GM13977 (cell line): Measurements from ENCODE around the gene HS6ST3.

ENCODE experiments used
- DNase-seq: peaks from one replicate; pipeline ENCODE4 v3.0.0; 2012; ENCODE audit warnings: low spot score
- in situ Hi-C: fragments of 300-500 bp; cut with MboI; formaldehyde crosslinking; loops from one replicate; pipeline ENCODE4 v1.12.0; 2022; ENCODE audit warnings: low sequenced_read_pairs, low pct_unique_long_range_greater_than_20kb, mixed read lengths, inconsistent platforms; ENCODE audit not compliant: unreplicated experiment
- TF ChIP-seq, protein P1 (sequence below): IDR thresholded peaks from 2 replicates; pipeline ENCODE4 v1.5.1; 2012; ENCODE audit warnings: mild to moderate bottlenecking, control low read depth; ENCODE audit not compliant: insufficient read depth; ENCODE audit errors: extremely low read depth, missing control alignments

The HS6ST3 gene

DNA sequence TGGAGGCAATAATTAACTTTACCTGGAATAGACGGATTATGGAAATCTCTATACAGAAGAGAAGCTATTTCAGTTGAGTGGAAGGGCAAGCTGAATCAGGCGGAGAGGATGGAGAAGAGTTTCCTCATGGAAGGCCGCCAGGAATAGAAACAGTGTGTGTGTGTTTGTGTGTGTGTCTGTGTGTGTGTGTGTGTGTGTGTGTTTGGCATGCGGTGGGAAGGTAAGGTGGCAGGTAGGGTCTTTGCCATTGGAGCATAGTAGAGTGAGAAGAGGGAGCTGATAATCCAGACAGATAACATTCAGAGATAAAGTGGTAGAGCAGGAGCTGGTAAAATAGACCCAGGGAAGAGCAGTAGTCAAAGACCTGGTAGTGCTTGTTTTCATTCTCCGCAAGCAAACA is 9.2 kb upstream of the HS6ST3 start:
- no peak for DNase-seq
- TF ChIP-seq, protein P1, sequence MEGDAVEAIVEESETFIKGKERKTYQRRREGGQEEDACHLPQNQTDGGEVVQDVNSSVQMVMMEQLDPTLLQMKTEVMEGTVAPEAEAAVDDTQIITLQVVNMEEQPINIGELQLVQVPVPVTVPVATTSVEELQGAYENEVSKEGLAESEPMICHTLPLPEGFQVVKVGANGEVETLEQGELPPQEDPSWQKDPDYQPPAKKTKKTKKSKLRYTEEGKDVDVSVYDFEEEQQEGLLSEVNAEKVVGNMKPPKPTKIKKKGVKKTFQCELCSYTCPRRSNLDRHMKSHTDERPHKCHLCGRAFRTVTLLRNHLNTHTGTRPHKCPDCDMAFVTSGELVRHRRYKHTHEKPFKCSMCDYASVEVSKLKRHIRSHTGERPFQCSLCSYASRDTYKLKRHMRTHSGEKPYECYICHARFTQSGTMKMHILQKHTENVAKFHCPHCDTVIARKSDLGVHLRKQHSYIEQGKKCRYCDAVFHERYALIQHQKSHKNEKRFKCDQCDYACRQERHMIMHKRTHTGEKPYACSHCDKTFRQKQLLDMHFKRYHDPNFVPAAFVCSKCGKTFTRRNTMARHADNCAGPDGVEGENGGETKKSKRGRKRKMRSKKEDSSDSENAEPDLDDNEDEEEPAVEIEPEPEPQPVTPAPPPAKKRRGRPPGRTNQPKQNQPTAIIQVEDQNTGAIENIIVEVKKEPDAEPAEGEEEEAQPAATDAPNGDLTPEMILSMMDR = no peak
- in situ Hi-C loops = no loop called here

DNA sequence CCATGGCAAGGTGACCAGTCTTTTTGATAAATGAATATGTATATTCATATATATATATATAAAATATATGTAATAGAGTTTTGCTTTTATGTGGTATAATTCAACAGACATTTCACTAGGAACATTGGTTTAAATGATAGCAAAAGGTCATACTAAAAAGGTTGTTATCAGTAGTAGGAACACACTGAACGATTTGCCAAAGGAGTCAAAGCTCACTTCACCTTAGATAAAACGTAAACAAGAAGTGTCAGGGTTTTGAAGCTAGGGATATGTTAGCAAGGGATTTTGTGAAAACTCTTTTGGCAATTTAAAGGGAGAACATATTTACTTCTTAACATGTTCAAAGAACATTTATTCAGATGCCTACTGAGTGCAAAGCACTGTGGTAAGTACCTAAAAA is 8.0 kb upstream of the HS6ST3 start:
- DNase-seq = no peak
- TF ChIP-seq, protein P1 = no peak
- in situ Hi-C loops = no loop called here

DNA sequence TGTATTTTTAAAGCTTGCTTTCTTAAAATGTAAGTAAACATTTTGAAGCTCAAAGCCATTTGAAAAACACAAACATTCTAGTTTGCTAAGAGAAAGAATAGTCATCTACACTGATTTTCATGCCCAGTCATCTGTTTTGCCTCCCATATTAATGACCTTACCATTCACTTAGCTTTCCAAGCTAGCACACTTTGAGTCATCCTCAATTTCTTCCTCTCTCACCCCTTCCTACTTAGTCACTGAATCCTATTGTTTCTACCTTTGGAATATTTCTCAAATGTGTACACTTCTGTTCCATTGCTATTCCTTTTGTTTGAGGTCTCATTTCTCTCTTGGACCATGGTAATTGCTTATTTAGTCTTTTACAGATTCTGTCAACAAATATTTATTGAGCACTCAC is 7.3 kb upstream of the HS6ST3 start:
- TF ChIP-seq, protein P1 = no peak
- DNase-seq = no peak
- in situ Hi-C loops = no loop called here

DNA sequence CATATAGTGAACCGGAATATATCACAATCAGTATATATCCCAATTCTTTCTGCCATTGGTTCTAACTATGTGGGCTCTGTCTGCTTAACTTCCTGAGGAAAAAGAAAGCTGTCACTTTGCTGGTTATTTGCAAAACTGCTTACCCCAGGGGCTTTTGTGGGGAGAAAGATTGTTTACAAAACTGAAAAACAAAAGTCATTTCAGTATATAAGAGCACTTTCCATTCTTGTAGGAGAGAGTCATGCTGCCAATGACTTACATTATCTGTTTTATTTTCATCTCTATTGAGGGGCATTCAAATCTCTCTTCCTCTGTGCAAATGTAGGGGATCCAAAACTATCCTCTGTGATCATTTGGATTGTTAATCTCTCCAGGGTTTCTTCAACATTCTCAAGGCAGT is 3.2 kb upstream of the HS6ST3 start:
- TF ChIP-seq, protein P1 = no peak
- in situ Hi-C loops = no loop called here
- no peak for DNase-seq

DNA sequence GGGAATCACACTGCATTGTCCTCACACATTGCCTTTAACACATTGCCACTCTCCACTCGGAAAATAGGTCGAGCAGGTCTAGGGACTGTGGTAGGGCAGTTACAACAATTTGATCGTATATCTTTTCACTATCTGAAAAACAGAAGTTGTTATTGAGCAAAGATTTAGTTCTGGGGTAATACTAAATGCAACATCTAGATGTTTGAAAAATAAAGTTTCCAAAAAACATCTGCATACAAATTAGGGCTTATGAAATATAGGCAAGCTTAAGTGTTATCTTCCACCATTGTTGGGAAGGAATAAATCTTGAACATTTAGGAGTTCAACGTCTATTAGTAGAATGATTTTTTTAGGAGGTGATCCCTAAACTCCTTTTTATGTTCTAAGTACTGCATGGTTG is 768 bp upstream of the HS6ST3 start:
- TF ChIP-seq, protein P1 = no peak
- in situ Hi-C loops = no loop called here
- no peak for DNase-seq

DNA sequence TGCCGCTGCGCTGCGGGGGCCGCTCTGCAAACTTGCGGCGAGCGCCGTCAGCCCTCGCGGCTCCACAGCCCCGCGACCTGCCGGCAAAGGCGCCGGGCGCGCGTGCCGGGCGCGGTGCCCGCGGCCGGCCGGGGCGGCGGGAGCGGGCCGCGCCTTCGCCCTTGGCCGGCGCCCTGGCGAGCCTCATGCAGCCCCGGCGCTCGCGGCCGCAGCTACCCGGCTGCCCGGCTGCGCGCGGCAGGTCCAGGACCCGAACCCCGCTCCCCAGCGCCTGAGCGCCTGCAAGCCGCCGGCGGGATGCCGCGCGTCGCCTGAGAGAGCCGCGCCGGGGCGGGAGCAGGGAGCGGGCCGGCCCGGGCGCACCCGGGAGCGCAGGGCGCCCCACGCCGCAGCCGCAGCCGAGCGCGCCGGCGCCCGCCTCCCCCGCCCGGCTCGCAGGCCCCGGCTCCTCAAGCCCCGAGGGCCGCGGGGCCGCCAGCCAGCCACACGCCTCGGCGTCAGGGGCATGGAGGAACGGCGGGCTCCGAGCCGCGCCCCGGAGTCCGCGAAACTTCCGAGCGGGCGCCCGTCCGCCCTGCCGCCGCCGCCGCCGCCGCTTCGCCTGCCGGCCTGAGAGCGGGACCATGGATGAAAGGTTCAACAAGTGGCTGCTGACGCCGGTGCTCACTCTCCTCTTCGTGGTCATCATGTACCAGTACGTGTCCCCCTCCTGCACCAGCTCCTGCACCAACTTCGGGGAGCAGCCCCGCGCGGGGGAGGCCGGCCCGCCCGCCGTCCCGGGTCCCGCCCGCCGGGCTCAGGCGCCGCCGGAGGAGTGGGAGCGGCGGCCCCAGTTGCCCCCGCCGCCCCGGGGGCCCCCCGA is 564 bp downstream of the HS6ST3 start:
- in situ Hi-C loops = no loop called here
- TF ChIP-seq, protein P1 = no peak
- DNase-seq = peak; percentile 62
